Lower lobe of right lung (tissue), 2 donors: Measurements from ENCODE around the gene SYCP2L. TPM values are rescaled to one million over a fixed set of nuclear protein-coding genes. Genes with fewer than 3 reads are reported as not detected.
"Not testable (repeated sequence)": the region's sequence is repeated elsewhere in the genome, so short reads cannot be mapped to it uniquely, and the experiment has no call there.

Experiments used
- ATAC-seq, 2 donors: fragments of 200-7000 bp; cut with Tn5 transposase; one replicate each; pipeline ENCODE4 v1.9.1; 2020 to 2022; ENCODE audit warnings: mild to moderate bottlenecking in 2 of 2, moderate library complexity in 2 of 2
- DNase-seq: peaks from one replicate; pipeline ENCODE4 v3.0.0-alpha.2; 2020
- H3K27ac ChIP-seq: fragments of 200-600 bp; one replicate; pipeline ENCODE4 v1.8.0; 2022
- H3K27me3 ChIP-seq: fragments of 200-600 bp; one replicate; pipeline ENCODE4 v1.8.0; 2022; ENCODE audit warnings: low read depth
- H3K36me3 ChIP-seq: fragments of 200-600 bp; one replicate; pipeline ENCODE4 v1.8.0; 2022; ENCODE audit warnings: mild to moderate bottlenecking
- H3K4me1 ChIP-seq: fragments of 200-600 bp; one replicate; pipeline ENCODE4 v1.8.0; 2022
- H3K4me3 ChIP-seq: fragments of 200-600 bp; one replicate; pipeline ENCODE4 v1.8.0; 2022; ENCODE audit warnings: mild to moderate bottlenecking
- H3K9me3 ChIP-seq: fragments of 200-600 bp; one replicate; pipeline ENCODE4 v1.8.0; 2022
- intact Hi-C: fragments of 100-400 bp; cut with DNase I; formaldehyde crosslinking; loops from one replicate; pipeline ENCODE4 v1.11.0; 2022
- total RNA-seq: library from RNA; stranded (reverse); fragmentation: NEBNext Ultra II Directional; extraction: Animal tissue kit (Norgen Biotek cat#: 25700); gene quantifications from one replicate; pipeline ENCODE4 v1.2.1, GENCODE V29; 2021
- TF ChIP-seq, protein P1 (sequence below): fragments of 200-600 bp; IDR thresholded peaks from one replicate; pipeline ENCODE4 v1.8.0; 2022; ENCODE audit warnings: antibody characterized with exemption, mild to moderate bottlenecking
- donor health status: DM: no; HTN: yes; CAD: no; lungs with severe emphysema.

SYCP2L gene
- total RNA-seq, 1 donor from 2014 or later = 1.0 TPM

DNA sequence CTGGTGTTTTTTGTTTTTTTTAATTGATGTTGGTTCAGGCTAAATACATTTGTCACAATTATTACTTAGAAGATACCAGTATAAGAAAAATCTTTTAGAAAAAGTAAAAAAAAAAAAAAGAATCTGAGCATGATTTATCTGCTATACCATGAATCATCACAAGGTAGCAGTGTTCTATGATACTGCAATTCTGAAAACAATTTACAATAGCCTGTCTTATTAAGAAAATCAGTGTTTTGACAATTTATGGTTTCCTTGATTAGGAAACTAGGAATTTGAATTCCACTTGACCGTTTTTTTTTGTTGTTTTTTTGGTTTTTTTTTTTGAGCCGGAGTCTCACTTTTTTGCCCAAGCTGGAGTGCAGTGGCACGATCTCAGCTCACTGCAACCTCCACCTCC is 39.2 kb upstream of the SYCP2L start:
- intact Hi-C loops = no loop called here
- H3K9me3 ChIP-seq = no peaks in the 10 kb centered on the region

DNA sequence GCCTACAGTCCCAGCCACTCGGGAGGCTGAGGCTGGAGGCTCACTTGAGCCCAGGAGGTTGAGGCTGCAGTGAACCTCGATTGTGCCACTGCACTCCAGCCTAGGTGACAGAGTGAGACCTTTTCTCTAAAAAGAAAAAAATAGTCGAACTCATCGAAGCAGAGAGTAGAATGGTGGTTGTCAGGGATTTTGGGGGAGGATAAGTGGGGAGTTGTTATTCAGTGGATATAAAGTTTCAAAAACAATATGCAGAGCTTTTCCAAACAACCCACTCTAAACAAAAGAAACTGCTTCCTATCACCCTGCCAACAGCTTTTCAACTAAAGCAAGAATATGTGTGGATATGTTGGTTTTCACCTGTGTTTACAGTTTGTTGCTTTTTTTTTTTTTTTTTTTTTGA is 37.0 kb upstream of the SYCP2L start:
- Histone ChIP-seq H3K9me3 (peaks cover 10% of the 10 kb centered on the region), H3K36me3 (no peaks in the 10 kb centered on the region), H3K27me3 (no peaks in the 10 kb centered on the region), H3K4me3 (no peak overlapping the region), H3K27ac (no peak overlapping the region), H3K4me1 (no peaks in the 10 kb centered on the region)
- TF ChIP-seq, protein P1, sequence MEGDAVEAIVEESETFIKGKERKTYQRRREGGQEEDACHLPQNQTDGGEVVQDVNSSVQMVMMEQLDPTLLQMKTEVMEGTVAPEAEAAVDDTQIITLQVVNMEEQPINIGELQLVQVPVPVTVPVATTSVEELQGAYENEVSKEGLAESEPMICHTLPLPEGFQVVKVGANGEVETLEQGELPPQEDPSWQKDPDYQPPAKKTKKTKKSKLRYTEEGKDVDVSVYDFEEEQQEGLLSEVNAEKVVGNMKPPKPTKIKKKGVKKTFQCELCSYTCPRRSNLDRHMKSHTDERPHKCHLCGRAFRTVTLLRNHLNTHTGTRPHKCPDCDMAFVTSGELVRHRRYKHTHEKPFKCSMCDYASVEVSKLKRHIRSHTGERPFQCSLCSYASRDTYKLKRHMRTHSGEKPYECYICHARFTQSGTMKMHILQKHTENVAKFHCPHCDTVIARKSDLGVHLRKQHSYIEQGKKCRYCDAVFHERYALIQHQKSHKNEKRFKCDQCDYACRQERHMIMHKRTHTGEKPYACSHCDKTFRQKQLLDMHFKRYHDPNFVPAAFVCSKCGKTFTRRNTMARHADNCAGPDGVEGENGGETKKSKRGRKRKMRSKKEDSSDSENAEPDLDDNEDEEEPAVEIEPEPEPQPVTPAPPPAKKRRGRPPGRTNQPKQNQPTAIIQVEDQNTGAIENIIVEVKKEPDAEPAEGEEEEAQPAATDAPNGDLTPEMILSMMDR = no peak
- no peak for DNase-seq
- ATAC-seq = no peak
- intact Hi-C loops = no loop called here

More for the DNA sequence above, 39.2 kb upstream of the SYCP2L start:
- TF ChIP-seq, protein P1 = peak; percentile 24
- Histone ChIP-seq H3K27ac (no peak overlapping the region), H3K4me1 (no peaks in the 10 kb centered on the region), H3K27me3 (no peaks in the 10 kb centered on the region), H3K36me3 (no peaks in the 10 kb centered on the region), H3K4me3 (no peak overlapping the region)
- ATAC-seq = no peak
- no peak for DNase-seq

DNA sequence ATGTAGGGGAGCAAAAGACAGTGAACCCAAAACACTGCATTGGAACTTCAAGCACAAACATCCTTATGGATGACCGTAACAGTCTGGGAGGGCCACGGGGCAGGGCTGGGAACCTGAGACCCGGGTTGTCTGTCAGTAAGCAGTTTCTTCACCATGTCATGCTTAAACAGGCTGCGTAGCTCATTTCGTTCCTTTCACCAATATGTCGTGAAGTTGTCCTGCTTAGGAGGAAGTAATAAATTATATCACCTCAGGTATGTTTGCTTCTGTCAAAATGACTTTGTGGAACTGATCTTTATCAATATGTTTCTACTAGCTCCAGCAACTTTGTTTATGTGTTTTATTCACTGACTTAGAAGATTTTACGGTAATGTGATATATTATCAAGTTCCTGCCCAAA is 36.1 kb upstream of the SYCP2L start:
- intact Hi-C loops = no loop called here
- no peak for ATAC-seq
- TF ChIP-seq, protein P1 = no peak
- H3K4me1 ChIP-seq = no peaks in the 10 kb centered on the region
- H3K27me3 ChIP-seq = no peaks in the 10 kb centered on the region
- no peak for DNase-seq
- H3K4me3 ChIP-seq = no peak overlapping the region
- H3K9me3 ChIP-seq = peaks cover 10% of the 10 kb centered on the region
- no peak overlapping the region for H3K27ac ChIP-seq
- H3K36me3 ChIP-seq = no peaks in the 10 kb centered on the region

DNA sequence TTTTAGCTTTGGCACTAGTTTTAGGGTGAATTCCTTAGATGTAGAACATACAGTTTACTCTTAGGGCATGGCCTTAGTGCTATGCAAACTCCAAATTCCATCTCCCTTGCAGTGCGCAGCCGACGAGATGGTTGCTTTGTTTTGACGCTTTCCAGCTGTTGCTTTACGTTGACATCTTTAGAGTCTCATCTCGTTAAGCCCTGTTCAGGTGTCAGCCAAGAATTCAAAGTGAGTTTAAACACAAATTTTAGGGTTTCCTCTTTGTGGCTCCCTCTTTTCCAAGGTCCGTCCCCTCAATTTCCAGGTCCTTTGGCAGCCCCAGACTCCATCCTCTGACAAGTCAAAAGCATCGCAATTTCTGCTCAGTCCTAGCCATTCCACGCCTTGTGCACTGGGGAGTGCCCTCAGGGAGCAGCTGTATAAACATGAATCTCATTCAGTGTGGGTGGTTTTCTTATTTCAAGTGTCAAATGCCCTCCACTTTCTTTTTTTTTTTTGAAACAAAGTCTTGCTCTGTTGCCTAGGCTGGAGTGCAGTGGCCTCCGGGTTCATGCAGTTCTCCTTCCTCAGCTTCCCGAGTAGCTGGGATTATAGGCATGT is 34.4 kb upstream of the SYCP2L start:
- intact Hi-C loops = no loop called here
- no peaks in the 10 kb centered on the region for H3K27me3 ChIP-seq
- no peaks in the 10 kb centered on the region for H3K4me1 ChIP-seq
- H3K27ac ChIP-seq = no peak overlapping the region
- ATAC-seq (no peak), DNase-seq (no peak)
- no peaks in the 10 kb centered on the region for H3K36me3 ChIP-seq
- no peak overlapping the region for H3K4me3 ChIP-seq
- TF ChIP-seq, protein P1 = no peak
- peaks cover 10% of the 10 kb centered on the region for H3K9me3 ChIP-seq

DNA sequence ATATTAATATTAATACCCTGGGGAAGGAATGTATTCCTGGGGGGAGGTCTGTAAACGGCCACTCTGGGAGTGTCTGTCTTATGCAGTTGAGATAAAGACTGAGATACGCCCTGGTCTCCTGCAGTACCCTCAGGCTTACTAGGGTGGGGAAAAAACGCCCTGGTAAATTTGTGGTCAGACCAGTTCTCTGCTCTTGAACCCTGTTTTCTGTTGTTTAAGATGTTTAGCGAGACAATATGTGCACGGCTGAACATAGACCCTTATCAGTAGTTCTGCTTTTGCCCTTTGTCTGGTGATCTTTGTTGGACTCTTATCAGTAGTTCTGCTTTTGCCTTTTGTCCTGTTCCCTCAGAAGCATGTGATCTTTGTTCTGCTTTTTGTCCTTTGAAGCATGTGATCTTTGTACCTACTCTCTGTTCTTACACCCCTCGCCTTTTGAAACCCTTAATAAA is 33.0 kb upstream of the SYCP2L start:
- H3K4me3 ChIP-seq, H3K27me3 ChIP-seq, H3K36me3 ChIP-seq, DNase-seq, ATAC-seq, H3K4me1 ChIP-seq, intact Hi-C loops, H3K27ac ChIP-seq: not testable (repeated sequence)
- peaks cover 10% of the 10 kb centered on the region for H3K9me3 ChIP-seq

DNA sequence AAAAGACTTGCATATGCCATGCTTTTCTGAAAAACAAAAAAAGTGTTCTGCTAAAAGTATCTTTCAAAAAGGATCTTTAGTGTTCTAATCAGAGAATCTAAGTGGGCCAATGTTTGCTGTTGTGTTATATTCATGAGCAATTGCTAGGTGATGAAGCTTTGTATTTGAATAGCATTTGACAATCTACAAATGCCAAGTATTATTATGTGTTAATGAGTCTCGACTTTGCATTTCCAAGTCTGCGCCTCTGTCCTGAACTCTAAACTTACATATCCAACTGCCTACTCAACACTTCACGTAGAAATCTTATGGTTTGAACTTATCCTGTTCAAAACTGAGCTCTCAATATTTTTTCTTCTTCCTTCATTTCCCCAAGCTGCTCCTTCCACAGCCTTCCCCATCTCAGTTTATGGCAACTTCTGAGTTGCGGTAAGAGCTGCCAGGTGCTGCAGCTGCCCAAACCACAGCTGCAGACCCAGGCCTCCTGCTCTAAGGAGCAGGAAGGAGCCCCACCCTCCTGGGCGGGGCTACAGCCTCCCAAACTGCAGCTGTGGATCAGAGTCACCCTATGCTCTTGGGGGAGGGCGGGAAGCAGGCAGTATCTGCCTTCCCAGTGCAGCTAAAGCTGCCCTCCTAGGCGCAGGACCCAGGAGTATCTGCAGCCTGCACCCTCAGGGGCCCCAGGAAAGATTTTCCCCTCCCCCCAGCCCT is 31.8 kb upstream of the SYCP2L start:
- no peak overlapping the region for H3K27ac ChIP-seq
- TF ChIP-seq, protein P1 = no peak
- intact Hi-C loops = no loop called here
- no peak for DNase-seq
- H3K36me3 ChIP-seq = no peaks in the 10 kb centered on the region
- H3K27me3 ChIP-seq = no peaks in the 10 kb centered on the region
- peaks cover 10% of the 10 kb centered on the region for H3K9me3 ChIP-seq
- no peak for ATAC-seq
- H3K4me3 ChIP-seq = no peak overlapping the region
- no peaks in the 10 kb centered on the region for H3K4me1 ChIP-seq
